DMS114 treated with DMSO at 0.1 percent for 48 hours (cell line): Measurements from ENCODE around the gene ACP5.
"Not testable (repeated sequence)": the region's sequence is repeated elsewhere in the genome, so short reads cannot be mapped to it uniquely, and the experiment has no call there.

Experiments used
- DNase-seq: peaks from one replicate; lab custom pipeline; 2025; ENCODE audit not compliant: unreplicated experiment; lab: John Stamatoyannopoulos, UW

The ACP5 gene

GRCh38 chr19:11580116-11580515 lies 2.7 kb upstream of the ACP5 start:
- no peak for DNase-seq

- no peak for DNase-seq
These were observed 1.1 kb upstream of the ACP5 start for GRCh38 chr19:11578258-11579142.

GRCh38 chr19:11576227-11576626 lies 1.2 kb downstream of the ACP5 start:
- DNase-seq: no peak

- no peak for DNase-seq
These were observed 2.8 kb downstream of the ACP5 start for GRCh38 chr19:11574689-11575088.

- not testable (repeated sequence) for DNase-seq
These were observed 3.7 kb downstream of the ACP5 start for GRCh38 chr19:11573763-11574162.

GRCh38 chr19:11573354-11573753 lies 4.1 kb downstream of the ACP5 start:
- not testable (repeated sequence) for DNase-seq

- no peak for DNase-seq
These were observed 7.4 kb downstream of the ACP5 start for GRCh38 chr19:11570039-11570462.

- DNase-seq: no peak
These were observed 11.3 kb downstream of the ACP5 start for GRCh38 chr19:11566164-11566563.

GRCh38 chr19:11565649-11565980 lies 11.8 kb downstream of the ACP5 start:
- not testable (repeated sequence) for DNase-seq

GRCh38 chr19:11564082-11564807 lies 13.2 kb downstream of the ACP5 start:
- not testable (repeated sequence) for DNase-seq

- no peak for DNase-seq
These were observed 13.9 kb downstream of the ACP5 start for GRCh38 chr19:11563532-11563931.

- peak; percentile 31 for DNase-seq
These were observed 16.9 kb downstream of the ACP5 start for GRCh38 chr19:11560404-11561051.

GRCh38 chr19:11558881-11559828 lies 18.3 kb downstream of the ACP5 start, which contains the start of gene ELOF1:
ELOF1 (minus strand) TSS chr19:11559230; CDS start chr19:11554347, 4,883 bp downstream.
- DNase-seq: peak; percentile 89

- DNase-seq: no peak
These were observed 20.6 kb downstream of the ACP5 start for GRCh38 chr19:11556634-11557420.

- no peak for DNase-seq
These were observed 22.2 kb downstream of the ACP5 start for GRCh38 chr19:11555246-11555645.

GRCh38 chr19:11554160-11554559 lies 23.3 kb downstream of the ACP5 start:
- no peak for DNase-seq

GRCh38 chr19:11552666-11553372 lies 24.6 kb downstream of the ACP5 start:
- DNase-seq: no peak

GRCh38 chr19:11551603-11552235 lies 25.7 kb downstream of the ACP5 start:
- DNase-seq: no peak

GRCh38 chr19:11550265-11550664 lies 27.2 kb downstream of the ACP5 start:
- DNase-seq: no peak
